Nephron progenitor cell (in vitro differentiated cells): ENCODE results near the gene SLC25A21.

Source experiments
- DNase-seq: peaks from one replicate; pipeline ENCODE4 v3.0.0; 2021
- H3K27ac Mint-ChIP-seq: 2 replicates; pipeline ENCODE4 v1.8.0; 2021; ENCODE audit warnings: mild to moderate bottlenecking, moderate library complexity, mixed read lengths
- H3K27me3 Mint-ChIP-seq: 2 replicates; pipeline ENCODE4 v1.8.0; 2021; ENCODE audit warnings: mild to moderate bottlenecking, low read depth, mixed read lengths; ENCODE audit not compliant: poor library complexity
- H3K36me3 Mint-ChIP-seq: 2 replicates; pipeline ENCODE4 v1.8.0; 2021; ENCODE audit warnings: low read depth, mixed read lengths
- H3K4me1 Mint-ChIP-seq: 2 replicates; pipeline ENCODE4 v1.8.0; 2021; ENCODE audit warnings: mixed read lengths
- H3K4me3 Mint-ChIP-seq: 2 replicates; pipeline ENCODE4 v1.8.0; 2021; ENCODE audit warnings: mild to moderate bottlenecking, moderate library complexity, mixed read lengths
- H3K9me3 Mint-ChIP-seq: 2 replicates; pipeline ENCODE4 v1.8.0; 2021; ENCODE audit warnings: mild to moderate bottlenecking, moderate library complexity, mixed read lengths
- CTCF ChIP-seq: fragments of 200-600 bp; sonication (generic); IDR thresholded peaks from 2 replicates; pipeline ENCODE4 v1.5.0; 2021; ENCODE audit warnings: antibody characterized with exemption

The SLC25A21 gene

GRCh38 chr14:36935976-36936678, 236.3 kb downstream of the SLC25A21 start:
- Mint-ChIP-seq H3K9me3 (no peaks in the 10 kb centered on the region), H3K36me3 (no peaks in the 10 kb centered on the region), H3K4me1 (peaks cover 85% of the 10 kb centered on the region), H3K27ac (no peak overlapping the region), H3K27me3 (peaks cover 10% of the 10 kb centered on the region), H3K4me3 (no peak overlapping the region)
- no peak for DNase-seq
- TF ChIP-seq CTCF, result no peak

- Mint-ChIP-seq H3K36me3 (no peaks in the 10 kb centered on the region), H3K4me3 (no peak overlapping the region), H3K27ac (peak overlapping the region; percentile 14), H3K27me3 (peaks cover 5% of the 10 kb centered on the region), H3K4me1 (peaks cover 75% of the 10 kb centered on the region), H3K9me3 (no peaks in the 10 kb centered on the region)
- TF ChIP-seq CTCF, result no peak
- no peak for DNase-seq
These were observed 238.1 kb downstream of the SLC25A21 start for GRCh38 chr14:36934304-36934703.

DNA sequence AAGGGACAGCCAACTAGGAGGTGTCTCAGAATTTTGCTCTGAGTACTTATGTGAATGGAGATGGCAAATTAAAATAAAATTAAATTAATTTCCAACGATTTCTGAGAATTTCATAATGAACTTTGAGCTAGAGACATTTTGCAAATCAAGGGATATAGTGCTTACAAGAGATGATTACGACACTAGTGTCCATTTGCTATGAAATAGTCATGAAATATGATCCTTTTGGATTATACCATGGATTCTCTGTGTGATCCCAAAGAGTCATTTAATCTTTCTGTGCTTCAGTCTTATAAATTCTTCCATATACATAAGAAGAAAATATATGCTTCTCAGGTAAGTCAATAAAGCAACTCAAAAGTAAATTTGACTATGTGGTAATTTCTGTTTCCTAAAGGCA, 240.6 kb downstream of the SLC25A21 start:
- H3K4me1 Mint-ChIP-seq, result peaks cover 53% of the 10 kb centered on the region
- DNase-seq, result no peak
- H3K27me3 Mint-ChIP-seq, result peaks cover 5% of the 10 kb centered on the region
- no peak overlapping the region for H3K27ac Mint-ChIP-seq
- no peak overlapping the region for H3K4me3 Mint-ChIP-seq
- no peak for TF ChIP-seq CTCF
- no peaks in the 10 kb centered on the region for H3K9me3 Mint-ChIP-seq
- H3K36me3 Mint-ChIP-seq, result no peaks in the 10 kb centered on the region

DNA sequence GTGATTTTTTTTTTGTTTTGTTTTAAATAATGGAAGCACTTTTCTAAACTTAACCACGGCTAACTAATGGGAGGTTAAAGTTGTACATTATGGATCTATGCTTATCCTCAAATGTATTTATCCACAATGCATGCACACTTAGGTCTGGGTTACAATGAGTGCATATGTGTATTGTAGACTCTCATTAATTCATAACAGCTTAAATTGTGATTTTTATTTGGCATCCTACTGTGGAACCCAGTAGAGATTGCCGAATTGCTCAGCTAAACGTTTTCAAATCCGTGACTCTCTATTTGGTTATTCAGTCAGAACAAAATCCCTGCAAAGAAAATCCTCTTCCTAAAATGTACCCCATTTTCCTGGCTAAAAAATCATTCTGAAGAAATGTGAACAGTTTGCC, 244.0 kb downstream of the SLC25A21 start:
- H3K27ac Mint-ChIP-seq, result no peak overlapping the region
- no peaks in the 10 kb centered on the region for H3K9me3 Mint-ChIP-seq
- no peak overlapping the region for H3K4me3 Mint-ChIP-seq
- no peak for DNase-seq
- TF ChIP-seq CTCF, result no peak
- H3K36me3 Mint-ChIP-seq, result no peaks in the 10 kb centered on the region
- peaks cover 13% of the 10 kb centered on the region for H3K27me3 Mint-ChIP-seq
- peaks cover 20% of the 10 kb centered on the region for H3K4me1 Mint-ChIP-seq

- Mint-ChIP-seq H3K4me3 (no peak overlapping the region), H3K4me1 (no peaks in the 10 kb centered on the region), H3K9me3 (no peaks in the 10 kb centered on the region), H3K36me3 (no peaks in the 10 kb centered on the region), H3K27ac (no peak overlapping the region), H3K27me3 (peaks cover 8% of the 10 kb centered on the region)
- TF ChIP-seq CTCF, result no peak
- no peak for DNase-seq
These were observed 247.3 kb downstream of the SLC25A21 start for GRCh38 chr14:36925094-36925493.

DNA sequence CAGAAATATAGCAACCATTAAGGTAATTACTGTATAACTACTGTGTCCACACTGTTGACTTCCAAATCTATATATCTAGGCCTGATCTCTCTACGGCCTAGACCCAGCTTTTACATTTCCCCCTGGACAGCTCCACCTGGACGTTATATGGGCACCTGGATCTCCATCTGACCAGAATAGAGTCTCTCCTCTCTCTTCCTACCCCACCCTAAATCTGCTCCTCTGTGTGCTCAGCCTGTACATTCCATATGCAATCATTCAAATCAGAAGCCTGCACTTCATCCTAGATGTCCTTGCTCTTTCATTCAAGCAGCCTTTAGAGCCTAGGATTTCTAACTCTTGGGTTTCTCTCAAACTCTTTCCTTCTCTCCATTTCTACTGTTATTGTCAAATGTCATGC, 255.7 kb downstream of the SLC25A21 start:
- H3K27me3 Mint-ChIP-seq, result no peaks in the 10 kb centered on the region
- H3K27ac Mint-ChIP-seq, result no peak overlapping the region
- H3K36me3 Mint-ChIP-seq, result no peaks in the 10 kb centered on the region
- H3K9me3 Mint-ChIP-seq, result no peaks in the 10 kb centered on the region
- no peak for TF ChIP-seq CTCF
- no peak for DNase-seq
- H3K4me3 Mint-ChIP-seq, result no peak overlapping the region
- peaks cover 42% of the 10 kb centered on the region for H3K4me1 Mint-ChIP-seq
